Epithelial cell of esophagus (primary cell): ENCODE measurements around the gene IL10RA.

Experiments used
- DNase-seq: peaks from one replicate; pipeline ENCODE4 v3.0.0; 2010; ENCODE audit warnings: low read depth
- H3K4me3 ChIP-seq: 2 replicates; pipeline ENCODE4 v1.5.1; 2011; ENCODE audit warnings: mild to moderate bottlenecking, low read length, control low read depth
- CTCF ChIP-seq: IDR thresholded peaks from 2 replicates; pipeline ENCODE4 v1.5.1; 2011; ENCODE audit warnings: low read depth, mild to moderate bottlenecking, low read length, control low read depth, inconsistent platforms; ENCODE audit not compliant: insufficient read depth; ENCODE audit errors: missing control alignments

Gene IL10RA

GRCh38 chr11:118042141-118042540 is 55.9 kb downstream of the IL10RA start:
- TF ChIP-seq CTCF, result no peak
- no peak for DNase-seq
- H3K4me3 ChIP-seq, result no peak overlapping the region

- H3K4me3 ChIP-seq, result no peak overlapping the region
- TF ChIP-seq CTCF, result no peak
- DNase-seq, result no peak
Measured at GRCh38 chr11:118042796-118043195, 56.6 kb downstream of the IL10RA start.

- DNase-seq, result peak; percentile 56
- H3K4me3 ChIP-seq, result no peak overlapping the region
- TF ChIP-seq CTCF, result no peak
Measured at GRCh38 chr11:118045191-118045590, 59.0 kb downstream of the IL10RA start.

- peak; percentile 22 for DNase-seq
- H3K4me3 ChIP-seq, result no peak overlapping the region
- TF ChIP-seq CTCF, result no peak
Measured at GRCh38 chr11:118046051-118046963, 60.1 kb downstream of the IL10RA start.

GRCh38 chr11:118046964-118047700 is 60.9 kb downstream of the IL10RA start:
- no peak for TF ChIP-seq CTCF
- no peak for DNase-seq

GRCh38 chr11:118047749-118048148 is 61.6 kb downstream of the IL10RA start:
- H3K4me3 ChIP-seq, result no peak overlapping the region
- TF ChIP-seq CTCF, result no peak
- no peak for DNase-seq

More at GRCh38 chr11:118046964-118047700, 60.9 kb downstream of the IL10RA start:
- no peak overlapping the region for H3K4me3 ChIP-seq
